G401 (cell line): ENCODE data around the gene PLCD1. TPM values are rescaled to one million over a fixed set of nuclear protein-coding genes. Genes with fewer than 3 reads are reported as not detected.
"Not testable (repeated sequence)": the region's sequence is repeated elsewhere in the genome, so short reads cannot be mapped to it uniquely, and the experiment has no call there.

Experiments used
- DNase-seq: peaks from one replicate; pipeline ENCODE4 v3.0.0-alpha.2; 2015; ENCODE audit warnings: low spot score
- in situ Hi-C: cut with HindIII; loops from 2 replicates; pipeline ENCODE4 v1.10.0; 2016; ENCODE audit warnings: low sequenced_read_pairs, mixed read lengths
- total RNA-seq: library from RNA; depleted of rRNA; stranded (reverse); fragments of >200 nt; shearing (Covaris generic); gene quantifications from 2 replicates; pipeline ENCODE4 v1.2.3, GENCODE V29; 2014

Gene PLCD1
- total RNA-seq, 1 experiment from 2014 or later: 8.7 TPM

GRCh38 chr3:37974121-37975083 is 55.0 kb downstream of the PLCD1 start:
- in situ Hi-C loops: no loop called here

GRCh38 chr3:37973246-37974054 is 56.0 kb downstream of the PLCD1 start:
- peak; percentile 98 for DNase-seq
- in situ Hi-C loops: no loop called here

More at GRCh38 chr3:37974121-37975083, 55.0 kb downstream of the PLCD1 start:
- peak; percentile 57 for DNase-seq

GRCh38 chr3:37972056-37972455 is 57.4 kb downstream of the PLCD1 start:
- in situ Hi-C loops, DNase-seq: not testable (repeated sequence)

- in situ Hi-C loops: no loop called here
- peak; percentile 87 for DNase-seq
These were observed 58.0 kb downstream of the PLCD1 start for GRCh38 chr3:37971467-37971866.

- in situ Hi-C loops: no loop called here
- DNase-seq: no peak
These were observed 58.6 kb downstream of the PLCD1 start for GRCh38 chr3:37970802-37971201.

GRCh38 chr3:37969596-37970100 is 59.8 kb downstream of the PLCD1 start:
- in situ Hi-C loops: no loop called here
- peak; percentile 80 for DNase-seq

GRCh38 chr3:37968813-37969595 is 60.4 kb downstream of the PLCD1 start:
- DNase-seq: peak; percentile 62

GRCh38 chr3:37968199-37968598 is 61.2 kb downstream of the PLCD1 start:
- in situ Hi-C loops: no loop called here
- DNase-seq: no peak

More at GRCh38 chr3:37968813-37969595, 60.4 kb downstream of the PLCD1 start:
- in situ Hi-C loops: no loop called here

- in situ Hi-C loops: no loop called here
- no peak for DNase-seq
These were observed 62.1 kb downstream of the PLCD1 start for GRCh38 chr3:37967260-37967881.

- in situ Hi-C loops: no loop called here
- no peak for DNase-seq
These were observed 64.7 kb downstream of the PLCD1 start for GRCh38 chr3:37964716-37965115.

GRCh38 chr3:37964146-37964545 is 65.3 kb downstream of the PLCD1 start:
- in situ Hi-C loops: no loop called here

GRCh38 chr3:37963635-37964034 is 65.8 kb downstream of the PLCD1 start:
- DNase-seq: no peak
- in situ Hi-C loops: no loop called here

More at GRCh38 chr3:37964146-37964545, 65.3 kb downstream of the PLCD1 start:
- no peak for DNase-seq

GRCh38 chr3:37963016-37963415 is 66.4 kb downstream of the PLCD1 start:
- in situ Hi-C loops: no loop called here
- no peak for DNase-seq

GRCh38 chr3:37961622-37962431 is 67.6 kb downstream of the PLCD1 start:
- in situ Hi-C loops: no loop called here
- no peak for DNase-seq

GRCh38 chr3:37957539-37957936 is 71.9 kb downstream of the PLCD1 start:
- no peak for DNase-seq
- in situ Hi-C loops: loop anchor here (5.0 kb wide), 1 partner anchor 70 kb away; no protein-coding TSS in a partner anchor
